Measurements from ENCODE around the gene KDF1.

The KDF1 gene

GRCh38 chr1:26915204-26915842 is 44.9 kb downstream of the KDF1 start:
- DNase-seq (ENCODE audit: low read depth, low spot score): no peak

- DNase-seq (ENCODE audit: low read depth, low spot score): no peak
These were observed 46.3 kb downstream of the KDF1 start, which contains the start of gene NR0B2 for GRCh38 chr1:26913754-26914619. NR0B2 (minus strand) TSS chr1:26913975; CDS start chr1:26913940, 35 bp downstream.

- no peak for DNase-seq (ENCODE audit: low read depth, low spot score)
These were observed 46.9 kb downstream of the KDF1 start for GRCh38 chr1:26913389-26913753.

GRCh38 chr1:26912147-26912490 is 48.1 kb downstream of the KDF1 start:
- DNase-seq (ENCODE audit: low read depth, low spot score): no peak

- no peak for DNase-seq (ENCODE audit: low read depth, low spot score)
These were observed 48.7 kb downstream of the KDF1 start for GRCh38 chr1:26911399-26912146.

- DNase-seq (ENCODE audit: low read depth, low spot score): no peak
These were observed 49.7 kb downstream of the KDF1 start for GRCh38 chr1:26910343-26911160.

GRCh38 chr1:26909951-26910342 is 50.3 kb downstream of the KDF1 start:
- no peak for DNase-seq (ENCODE audit: low read depth, low spot score)

- peak; percentile 87 for DNase-seq (ENCODE audit: low read depth, low spot score)
These were observed 53.0 kb downstream of the KDF1 start for GRCh38 chr1:26907071-26907917.

- no peak for DNase-seq (ENCODE audit: low read depth, low spot score)
These were observed 59.3 kb downstream of the KDF1 start for GRCh38 chr1:26900815-26901511.

GRCh38 chr1:26900001-26900814 is 60.1 kb downstream of the KDF1 start, which contains the start of gene GPATCH3:
GPATCH3 (minus strand) TSS chr1:26900467; CDS start chr1:26900442, 25 bp downstream.
- peak; percentile 93 for DNase-seq (ENCODE audit: low read depth, low spot score)
